Measurements from ENCODE around the gene ANKS1A. TPM values are rescaled to one million over a fixed set of nuclear protein-coding genes. Genes with fewer than 3 reads are reported as not detected.

Gene ANKS1A
- total and polyA plus RNA-seq, 3 donors from 2014 or later: 44.2 to 96.9 (median 95.9) TPM

DNA sequence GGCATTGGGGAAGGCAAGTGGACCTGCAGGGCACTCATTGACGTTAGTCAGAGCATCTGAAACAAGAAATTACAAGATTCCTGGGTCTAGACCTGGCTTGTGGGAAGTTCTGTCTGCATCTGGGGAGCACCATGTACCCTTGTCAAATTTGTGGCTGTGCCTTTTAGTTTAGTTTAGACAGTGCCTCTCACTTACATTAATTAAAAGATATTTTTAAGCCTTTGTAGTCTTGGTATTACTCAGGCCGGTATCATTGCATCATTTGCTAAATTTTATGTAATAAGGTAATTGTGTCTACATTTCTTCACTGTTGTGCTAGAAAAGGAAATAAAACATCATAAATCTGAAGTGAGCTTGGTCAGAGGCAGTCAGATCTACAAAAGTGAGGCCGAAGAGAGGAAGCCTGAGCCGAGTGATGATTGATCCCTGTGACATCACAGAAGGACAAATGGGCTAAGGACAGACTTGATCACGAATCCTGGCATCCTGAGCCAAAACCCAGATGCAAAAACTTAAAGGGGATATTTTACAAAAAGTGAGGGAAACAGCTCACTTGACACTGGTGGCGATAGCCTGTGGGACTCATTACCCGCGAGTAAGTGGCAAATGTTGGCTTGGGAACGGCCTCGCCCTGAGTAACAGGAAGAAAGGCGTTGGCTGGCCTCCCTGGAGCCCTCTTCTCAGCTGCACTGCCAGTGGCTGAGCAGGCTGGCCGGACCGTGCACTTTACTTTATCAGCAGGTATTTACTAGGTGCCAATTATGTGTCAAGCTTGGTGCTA, 145.5 kb downstream of the ANKS1A start:
- intact Hi-C loops (cut with DNase I; ENCODE audit: low total_unique reads): no loop called here
- no peak for DNase-seq
- Histone ChIP-seq H3K36me3 (ENCODE audit: low read depth, missing control alignments) (no peaks in the 10 kb centered on the region), H3K27ac (no peak overlapping the region), H3K9me3 (no peaks in the 10 kb centered on the region), H3K4me3 (no peak overlapping the region), H3K4me1 (peaks cover 19% of the 10 kb centered on the region), H3K27me3 (no peaks in the 10 kb centered on the region)
- TF ChIP-seq, protein P1, sequence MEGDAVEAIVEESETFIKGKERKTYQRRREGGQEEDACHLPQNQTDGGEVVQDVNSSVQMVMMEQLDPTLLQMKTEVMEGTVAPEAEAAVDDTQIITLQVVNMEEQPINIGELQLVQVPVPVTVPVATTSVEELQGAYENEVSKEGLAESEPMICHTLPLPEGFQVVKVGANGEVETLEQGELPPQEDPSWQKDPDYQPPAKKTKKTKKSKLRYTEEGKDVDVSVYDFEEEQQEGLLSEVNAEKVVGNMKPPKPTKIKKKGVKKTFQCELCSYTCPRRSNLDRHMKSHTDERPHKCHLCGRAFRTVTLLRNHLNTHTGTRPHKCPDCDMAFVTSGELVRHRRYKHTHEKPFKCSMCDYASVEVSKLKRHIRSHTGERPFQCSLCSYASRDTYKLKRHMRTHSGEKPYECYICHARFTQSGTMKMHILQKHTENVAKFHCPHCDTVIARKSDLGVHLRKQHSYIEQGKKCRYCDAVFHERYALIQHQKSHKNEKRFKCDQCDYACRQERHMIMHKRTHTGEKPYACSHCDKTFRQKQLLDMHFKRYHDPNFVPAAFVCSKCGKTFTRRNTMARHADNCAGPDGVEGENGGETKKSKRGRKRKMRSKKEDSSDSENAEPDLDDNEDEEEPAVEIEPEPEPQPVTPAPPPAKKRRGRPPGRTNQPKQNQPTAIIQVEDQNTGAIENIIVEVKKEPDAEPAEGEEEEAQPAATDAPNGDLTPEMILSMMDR (IDR thresholded peaks at IDR 0.05): no peak
- TF ChIP-seq POLR2A (IDR thresholded peaks at IDR 0.05): no peak
- WGBS, 2 donors: 75 to 78% methylated on average over 13 of the region's 13 CpGs

DNA sequence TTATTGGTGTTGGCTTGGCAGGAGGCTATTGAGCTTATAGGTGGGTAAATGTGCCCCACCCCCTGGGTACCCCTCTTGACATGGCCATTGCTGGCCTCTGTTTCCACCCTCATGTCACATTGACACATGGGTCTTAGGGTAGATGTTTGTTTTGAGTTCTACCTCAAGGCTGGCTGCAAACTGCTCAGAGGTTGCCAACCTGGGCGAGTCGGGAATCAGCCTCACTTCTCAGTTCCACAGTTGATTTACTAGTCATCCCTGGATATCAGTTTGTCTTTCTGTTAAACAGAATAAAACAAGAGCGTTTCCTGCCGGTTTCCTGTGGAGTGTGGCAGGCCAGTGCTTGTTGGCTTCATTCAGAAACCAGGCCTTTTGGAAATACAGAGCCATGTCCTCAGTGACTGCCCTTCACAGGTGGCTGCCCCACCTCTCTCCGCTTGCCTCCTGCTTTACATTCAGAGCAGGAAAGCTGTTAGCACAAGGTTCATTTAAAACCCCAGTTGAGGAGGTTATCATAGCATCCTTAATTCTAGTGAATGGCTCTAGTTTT, 146.5 kb downstream of the ANKS1A start:
- Histone ChIP-seq H3K27ac (no peak overlapping the region), H3K4me1 (peaks cover 12% of the 10 kb centered on the region)
- no peak for DNase-seq

DNA sequence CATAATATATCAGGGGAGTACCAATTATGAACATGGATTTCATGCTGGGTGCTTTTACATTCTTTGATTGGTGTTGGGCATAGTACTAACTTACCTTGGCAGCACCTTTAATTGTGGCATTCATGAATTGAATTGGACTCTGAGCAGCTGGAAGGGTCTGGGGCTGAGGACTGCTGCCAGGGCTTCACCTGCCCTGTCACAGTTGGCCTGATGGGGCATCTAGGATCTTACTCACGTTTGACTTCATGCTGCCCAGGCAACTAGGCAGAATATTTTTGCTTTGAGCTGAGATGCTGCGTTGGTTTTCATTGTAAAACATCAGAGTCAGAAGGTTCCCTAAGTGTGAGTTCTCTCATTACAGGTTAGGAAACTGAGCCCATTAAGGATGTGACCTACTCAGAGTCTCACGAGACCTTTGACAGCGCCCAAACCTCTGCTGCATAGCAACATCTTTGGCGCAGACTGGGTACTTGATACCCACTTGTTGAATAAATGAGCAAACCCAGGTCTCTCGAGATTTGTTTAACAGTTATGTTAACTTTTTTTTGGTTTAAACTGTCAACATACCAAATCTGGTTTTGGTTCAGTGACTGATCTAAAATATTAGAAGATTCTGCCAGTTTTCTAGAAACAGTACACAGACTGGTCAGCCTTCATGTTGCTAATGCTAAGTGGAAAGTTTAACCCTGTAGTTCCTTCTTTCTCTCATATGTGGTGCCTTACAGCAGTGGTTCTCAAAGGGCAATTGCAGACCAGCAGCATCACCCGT, 147.2 kb downstream of the ANKS1A start:
- Histone ChIP-seq H3K36me3 (ENCODE audit: low read depth, missing control alignments) (no peaks in the 10 kb centered on the region), H3K4me3 (no peak overlapping the region), H3K4me1 (peaks cover 18% of the 10 kb centered on the region), H3K27ac (no peak overlapping the region), H3K9me3 (no peaks in the 10 kb centered on the region), H3K27me3 (no peaks in the 10 kb centered on the region)
- intact Hi-C loops (cut with DNase I; ENCODE audit: low total_unique reads): no loop called here
- 77 to 90% methylated on average over 6 to 7 of the region's 7 CpGs for WGBS, 2 donors
- no peak for DNase-seq
- no peak for TF ChIP-seq POLR2A (IDR thresholded peaks at IDR 0.05)
- TF ChIP-seq, protein P1 (IDR thresholded peaks at IDR 0.05): no peak

More for the DNA sequence above, 146.5 kb downstream of the ANKS1A start:
- 56 to 74% methylated on average over 5 of the region's 5 CpGs for WGBS, 2 donors
- H3K4me3 ChIP-seq: no peak overlapping the region
- H3K27me3 ChIP-seq: no peaks in the 10 kb centered on the region
- intact Hi-C loops (cut with DNase I; ENCODE audit: low total_unique reads): no loop called here
- no peaks in the 10 kb centered on the region for H3K36me3 ChIP-seq (ENCODE audit: low read depth, missing control alignments)
- H3K9me3 ChIP-seq: no peaks in the 10 kb centered on the region
- TF ChIP-seq POLR2A (IDR thresholded peaks at IDR 0.05): no peak

DNA sequence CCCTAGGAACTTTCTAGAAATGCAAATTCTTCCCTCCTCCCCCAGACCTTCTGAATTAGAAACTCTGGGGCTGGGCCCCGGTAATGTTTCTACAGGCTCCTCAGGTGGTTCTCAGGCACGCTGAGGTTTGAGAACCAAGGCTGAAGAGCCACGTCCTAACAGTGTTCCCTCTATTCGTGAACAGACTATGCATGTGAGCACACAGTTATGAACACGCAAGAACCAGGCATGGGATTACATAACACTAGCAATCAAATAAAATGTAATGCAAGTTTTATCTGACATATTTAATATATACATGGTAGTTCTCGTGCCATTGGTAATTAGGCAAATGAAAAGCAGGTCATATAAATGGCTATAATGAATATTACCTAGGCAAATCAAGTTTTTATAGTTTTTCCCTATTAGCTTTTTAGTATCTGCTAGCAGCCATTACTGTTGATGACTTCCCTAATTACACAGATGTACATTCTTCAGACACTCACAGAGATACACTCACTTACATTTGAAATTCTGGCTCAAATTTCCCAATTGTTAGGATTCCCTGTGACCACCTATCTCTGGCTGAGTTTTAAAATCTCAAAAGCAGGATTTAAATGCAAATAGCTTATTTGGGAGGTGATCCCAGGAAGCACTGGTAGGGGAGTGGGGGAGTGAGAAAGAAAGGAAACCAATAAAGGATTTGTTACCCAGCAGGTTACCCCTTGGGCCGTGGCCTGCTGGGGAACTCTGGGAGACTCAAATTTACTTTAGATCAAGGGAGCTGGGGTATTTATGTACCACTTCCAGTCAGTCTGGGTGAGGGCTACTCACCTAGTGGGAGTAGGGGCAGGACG, 148.0 kb downstream of the ANKS1A start:
- intact Hi-C loops (cut with DNase I; ENCODE audit: low total_unique reads): no loop called here
- TF ChIP-seq, protein P1 (IDR thresholded peaks at IDR 0.05): no peak
- no peaks in the 10 kb centered on the region for H3K36me3 ChIP-seq (ENCODE audit: low read depth, missing control alignments)
- H3K27me3 ChIP-seq: no peaks in the 10 kb centered on the region
- no peak for DNase-seq
- no peaks in the 10 kb centered on the region for H3K9me3 ChIP-seq
- H3K27ac ChIP-seq: no peak overlapping the region
- peaks cover 22% of the 10 kb centered on the region for H3K4me1 ChIP-seq
- H3K4me3 ChIP-seq: no peak overlapping the region
- 61 to 64% methylated on average over 8 of the region's 8 CpGs for WGBS, 2 donors

All from testis (tissue), 3 donors.